ENCODE measurements around the gene ABCC4.
"Not testable (repeated sequence)": the region's sequence is repeated elsewhere in the genome, so short reads cannot be mapped to it uniquely, and the experiment has no call there.

ABCC4 gene

GRCh38 chr13:95296326-95296925 is 4.8 kb downstream of the ABCC4 start:
- peak; percentile 26 for DNase-seq

GRCh38 chr13:95295026-95295425 is 6.2 kb downstream of the ABCC4 start:
- DNase-seq: no peak

GRCh38 chr13:95292622-95293021 is 8.6 kb downstream of the ABCC4 start:
- no peak for DNase-seq

GRCh38 chr13:95289901-95290300 is 11.3 kb downstream of the ABCC4 start:
- DNase-seq: not testable (repeated sequence)

- no peak for DNase-seq
Observed at GRCh38 chr13:95289020-95289444, 12.2 kb downstream of the ABCC4 start.

GRCh38 chr13:95284436-95284835 is 16.8 kb downstream of the ABCC4 start:
- no peak for DNase-seq

GRCh38 chr13:95279016-95279415 is 22.2 kb downstream of the ABCC4 start:
- no peak for DNase-seq

GRCh38 chr13:95276037-95276505 is 25.2 kb downstream of the ABCC4 start:
- no peak for DNase-seq

GRCh38 chr13:95275322-95276036 is 25.8 kb downstream of the ABCC4 start:
- DNase-seq: no peak

GRCh38 chr13:95273592-95274132 is 27.6 kb downstream of the ABCC4 start:
- DNase-seq: not testable (repeated sequence)

- DNase-seq: not testable (repeated sequence)
Observed at GRCh38 chr13:95272076-95272475, 29.2 kb downstream of the ABCC4 start.

GRCh38 chr13:95269756-95270155 is 31.5 kb downstream of the ABCC4 start:
- no peak for DNase-seq

- not testable (repeated sequence) for DNase-seq
Observed at GRCh38 chr13:95268343-95269065, 32.7 kb downstream of the ABCC4 start.

GRCh38 chr13:95267662-95268342 is 33.4 kb downstream of the ABCC4 start:
- DNase-seq: no peak

GRCh38 chr13:95264225-95264624 is 37.0 kb downstream of the ABCC4 start:
- DNase-seq: no peak

GRCh38 chr13:95262837-95263384 is 38.3 kb downstream of the ABCC4 start:
- DNase-seq: no peak

- no peak for DNase-seq
Observed at GRCh38 chr13:95261956-95262355, 39.3 kb downstream of the ABCC4 start.

- DNase-seq: no peak
Observed at GRCh38 chr13:95260031-95260525, 41.2 kb downstream of the ABCC4 start.

- no peak for DNase-seq
Observed at GRCh38 chr13:95258619-95259194, 42.5 kb downstream of the ABCC4 start.

GRCh38 chr13:95258098-95258497 is 43.2 kb downstream of the ABCC4 start:
- no peak for DNase-seq

GRCh38 chr13:95256091-95256490 is 45.2 kb downstream of the ABCC4 start:
- DNase-seq: no peak
